Cerebellar nuclear complex (tissue), 1 donor: ENCODE measurements around the gene ACOX3.

Experiments used
- DNase-seq, 2 experiments: peaks; one replicate each; lab custom pipeline; 2025; lab: John Stamatoyannopoulos, UW

ACOX3 gene

DNA sequence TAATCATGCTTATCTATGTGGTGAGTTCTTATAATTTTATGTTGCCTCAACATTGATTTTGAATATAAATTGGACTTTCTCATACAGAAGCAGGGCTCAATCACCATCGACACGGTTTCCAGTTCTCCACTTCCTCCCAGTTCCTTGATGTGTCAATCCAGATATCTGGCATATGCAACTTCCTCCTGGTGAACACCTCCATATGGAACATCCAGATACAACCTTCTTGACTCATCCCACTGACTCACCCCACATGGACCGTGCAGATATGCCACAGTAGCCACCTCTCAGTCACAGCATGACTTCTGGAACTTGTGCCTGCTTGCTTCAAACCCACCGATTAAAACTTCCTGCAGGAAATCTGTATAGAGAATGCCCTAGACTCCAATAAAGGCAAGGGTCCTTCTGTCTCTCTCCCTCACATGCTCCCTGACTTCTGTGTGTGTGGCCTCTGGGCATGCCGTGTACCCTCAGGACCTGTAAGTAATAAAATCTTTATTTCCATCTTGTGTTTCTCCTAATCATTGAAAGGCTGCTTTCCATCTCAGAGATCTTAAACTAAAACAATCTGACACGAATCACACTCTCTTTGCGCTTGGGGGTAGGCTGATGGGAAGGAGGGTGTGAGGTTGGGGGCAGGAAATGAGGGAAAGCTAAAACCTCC lies 104.0 kb downstream of the ACOX3 start:
- no peak for DNase-seq

DNA sequence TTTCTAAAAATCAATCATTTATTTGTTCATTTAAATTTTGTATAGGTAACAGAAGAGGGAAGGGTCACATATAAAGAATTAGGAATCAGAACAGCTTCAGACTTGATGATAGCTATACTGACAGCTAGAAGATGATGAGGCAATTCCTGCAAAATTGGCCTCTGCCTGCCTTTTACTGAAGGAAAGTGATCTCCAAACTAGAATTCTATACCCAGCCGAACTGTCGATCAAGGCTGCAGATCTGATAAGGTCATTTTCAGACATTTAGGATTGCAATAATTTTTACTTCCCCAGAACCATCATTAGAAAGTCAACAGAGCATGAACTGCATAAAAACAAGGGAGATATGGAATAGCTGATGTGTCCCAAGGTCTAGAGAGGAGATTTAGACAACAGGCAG lies 104.7 kb downstream of the ACOX3 start:
- no peak for DNase-seq

DNA sequence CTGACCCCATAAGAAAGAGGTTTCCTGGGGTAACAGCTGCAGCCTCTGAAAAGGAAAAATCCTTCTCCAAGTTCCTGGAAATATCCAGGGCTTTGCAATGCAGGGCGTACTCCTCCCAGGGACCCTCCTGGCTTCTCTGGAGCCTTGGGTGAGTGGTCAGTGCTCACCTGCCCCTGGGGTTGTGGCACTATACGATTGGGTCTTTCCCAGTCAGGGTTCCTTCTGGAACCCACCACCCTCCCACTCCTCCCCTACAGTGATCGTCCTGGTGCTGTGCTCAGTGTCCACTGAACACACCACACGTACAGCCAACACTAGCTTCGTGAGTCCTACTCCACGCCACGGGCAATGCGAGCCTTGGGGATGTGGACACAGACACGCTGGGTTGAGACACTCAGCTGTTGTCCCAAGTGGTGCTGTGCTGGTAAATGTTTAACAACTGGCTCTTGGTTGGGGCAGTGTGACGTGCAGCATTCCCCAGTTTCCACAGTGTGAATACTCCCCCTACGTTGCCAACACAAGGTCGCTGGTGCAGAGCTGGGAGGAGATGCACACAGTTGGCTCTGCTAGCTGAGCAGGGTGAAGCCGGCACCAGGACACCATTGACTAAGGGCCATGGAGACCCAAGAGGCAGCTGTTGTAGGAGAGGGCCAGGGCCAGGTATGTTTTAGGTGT lies 105.6 kb downstream of the ACOX3 start:
- no peak for DNase-seq

DNA sequence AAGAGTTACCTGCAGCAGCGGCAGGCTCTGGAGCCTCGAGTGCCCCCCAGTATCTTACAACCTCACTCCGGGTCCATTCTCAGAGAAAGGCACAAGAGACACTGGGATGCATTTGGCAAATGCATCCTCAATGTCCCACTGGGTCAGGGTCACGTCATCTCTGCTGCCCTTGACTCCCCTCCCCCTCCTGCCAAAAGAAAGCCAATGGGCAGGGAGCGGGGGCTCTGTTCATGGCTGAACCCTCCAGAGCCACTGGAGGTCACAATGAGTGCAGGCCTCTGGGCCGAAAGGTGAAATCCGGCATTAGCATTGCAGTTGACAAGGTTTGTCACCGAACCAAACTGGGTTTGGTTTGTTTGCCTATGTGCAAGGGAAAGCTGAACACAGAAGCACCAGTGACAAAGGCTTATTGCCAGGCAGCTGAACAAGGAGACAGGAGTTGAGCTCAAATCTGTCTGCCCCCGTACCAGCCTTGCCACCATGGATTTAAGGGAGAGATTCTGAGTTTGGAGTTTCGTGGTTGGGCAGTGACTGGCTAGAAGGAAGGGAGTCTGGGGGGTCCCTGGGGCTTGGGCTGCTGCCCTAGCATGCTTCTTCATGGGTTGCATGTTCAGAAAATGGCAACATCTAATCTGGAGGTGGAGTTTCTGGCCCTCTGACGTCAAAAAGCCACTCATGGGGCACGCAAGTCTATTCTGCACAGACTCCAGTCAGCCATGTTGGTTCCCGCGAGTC lies 106.6 kb downstream of the ACOX3 start:
- DNase-seq = no peak

DNA sequence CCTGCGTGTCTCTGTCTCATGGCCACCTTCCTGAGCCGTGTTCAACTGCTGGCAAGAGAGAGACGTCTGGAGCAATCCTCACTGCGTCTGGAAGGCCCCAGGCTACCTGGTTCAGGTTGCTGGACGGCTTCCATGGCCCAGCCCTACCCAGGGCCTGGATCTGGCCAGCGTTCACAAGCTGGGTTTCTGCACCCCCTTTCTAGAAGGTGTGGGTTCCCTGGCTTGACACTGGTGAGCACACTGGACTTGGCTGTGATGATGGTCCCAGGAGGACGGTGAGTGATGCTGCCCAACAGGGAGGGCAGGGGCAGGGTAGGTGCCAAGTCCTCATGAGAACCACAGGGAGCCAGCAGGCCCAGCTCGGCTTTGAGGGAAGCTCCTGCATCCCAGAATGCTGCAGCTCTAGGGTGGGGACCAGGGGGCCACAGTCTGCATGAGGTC lies 107.6 kb downstream of the ACOX3 start:
- no peak for DNase-seq

DNA sequence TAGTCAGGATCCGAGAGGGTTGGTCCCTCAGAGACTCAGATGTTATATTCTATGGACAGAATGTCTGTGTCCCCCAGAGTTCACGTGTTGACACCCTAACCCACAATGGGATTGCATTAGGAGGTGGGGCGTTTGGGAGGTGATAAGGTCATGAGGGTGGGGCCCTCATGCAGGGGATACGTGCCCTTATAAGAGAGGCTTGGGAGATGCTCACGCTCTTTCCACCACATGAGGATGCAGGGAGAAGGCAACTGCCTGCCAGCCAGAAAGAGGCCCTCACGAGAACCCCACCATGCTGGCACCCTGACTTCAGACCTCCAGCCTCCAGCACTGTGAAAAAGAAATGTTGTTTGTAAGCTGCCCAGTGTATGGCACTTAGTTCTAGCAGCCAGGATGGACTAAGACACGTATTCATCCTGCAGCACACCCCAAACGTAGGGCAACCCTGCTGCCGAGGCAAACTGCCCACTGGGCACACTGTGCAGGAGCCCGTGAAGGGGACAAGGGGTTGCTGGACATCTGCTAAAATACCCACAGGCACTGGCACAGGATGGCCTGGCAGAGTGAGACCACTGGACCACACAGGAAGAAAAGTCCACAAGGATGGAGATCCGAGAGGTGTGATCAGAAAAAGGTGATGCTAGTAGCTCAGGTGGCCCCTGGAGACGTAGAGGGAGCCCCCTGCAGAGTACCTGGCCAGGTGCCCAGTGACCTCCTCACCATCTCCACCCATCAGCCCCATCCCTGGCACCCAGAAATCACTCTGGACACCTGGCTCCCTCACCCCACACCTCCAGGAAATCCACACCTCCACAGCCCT lies 108.3 kb downstream of the ACOX3 start:
- DNase-seq = no peak

DNA sequence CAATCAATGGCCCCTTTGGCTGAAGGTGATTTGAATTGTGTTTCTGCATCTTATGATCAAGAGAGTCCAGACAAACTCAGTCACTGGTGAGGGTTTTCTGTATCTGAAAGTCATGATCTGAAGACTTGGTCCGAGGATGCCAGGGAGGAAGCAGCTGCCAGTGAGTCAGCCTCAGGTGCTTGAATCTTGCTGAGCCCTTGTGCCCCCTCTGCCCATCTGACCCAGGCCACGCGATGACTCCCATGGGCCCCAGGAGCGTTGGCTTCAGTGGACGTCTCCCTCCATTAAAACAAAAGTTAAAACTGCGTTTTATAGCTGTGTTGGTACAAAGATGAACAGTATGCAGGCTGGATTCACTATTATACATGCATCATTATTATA lies 109.0 kb downstream of the ACOX3 start:
- no peak for DNase-seq

DNA sequence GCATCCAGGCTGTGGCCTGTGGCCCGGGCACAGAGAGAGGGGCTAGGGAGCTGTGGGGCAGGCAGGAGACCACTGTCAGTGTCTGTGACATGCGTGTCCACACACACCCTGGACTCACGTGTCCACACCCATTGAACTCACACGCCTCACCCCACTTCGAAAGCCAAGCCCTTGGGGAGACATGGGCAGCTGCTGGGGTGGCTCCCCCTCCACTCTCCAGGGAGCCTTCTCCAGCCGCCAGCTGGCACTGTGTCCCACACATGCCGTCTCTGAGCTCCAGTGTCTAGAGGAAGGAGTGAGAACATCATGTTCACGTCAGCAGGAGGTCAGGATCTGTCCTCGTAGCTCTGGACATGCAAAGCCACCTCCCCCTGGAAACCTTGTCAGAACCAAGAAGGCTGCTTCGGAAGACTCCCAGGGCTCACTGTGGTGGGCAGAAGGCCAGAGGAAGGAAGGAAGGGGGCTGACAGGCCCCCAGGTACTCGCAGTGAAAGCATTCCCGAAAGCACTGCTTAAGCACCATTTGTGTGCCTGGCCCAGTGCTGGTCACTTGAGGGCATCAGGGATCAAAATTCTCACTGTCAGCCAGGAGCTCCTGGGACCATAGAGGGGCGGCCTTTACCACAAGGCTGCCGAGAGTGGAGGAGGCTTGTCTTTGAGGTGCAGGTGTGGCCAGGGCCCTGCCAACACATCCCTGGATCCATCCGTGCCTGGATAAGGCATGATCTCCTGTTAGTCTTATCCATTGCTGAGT lies 109.5 kb downstream of the ACOX3 start:
- no peak for DNase-seq

DNA sequence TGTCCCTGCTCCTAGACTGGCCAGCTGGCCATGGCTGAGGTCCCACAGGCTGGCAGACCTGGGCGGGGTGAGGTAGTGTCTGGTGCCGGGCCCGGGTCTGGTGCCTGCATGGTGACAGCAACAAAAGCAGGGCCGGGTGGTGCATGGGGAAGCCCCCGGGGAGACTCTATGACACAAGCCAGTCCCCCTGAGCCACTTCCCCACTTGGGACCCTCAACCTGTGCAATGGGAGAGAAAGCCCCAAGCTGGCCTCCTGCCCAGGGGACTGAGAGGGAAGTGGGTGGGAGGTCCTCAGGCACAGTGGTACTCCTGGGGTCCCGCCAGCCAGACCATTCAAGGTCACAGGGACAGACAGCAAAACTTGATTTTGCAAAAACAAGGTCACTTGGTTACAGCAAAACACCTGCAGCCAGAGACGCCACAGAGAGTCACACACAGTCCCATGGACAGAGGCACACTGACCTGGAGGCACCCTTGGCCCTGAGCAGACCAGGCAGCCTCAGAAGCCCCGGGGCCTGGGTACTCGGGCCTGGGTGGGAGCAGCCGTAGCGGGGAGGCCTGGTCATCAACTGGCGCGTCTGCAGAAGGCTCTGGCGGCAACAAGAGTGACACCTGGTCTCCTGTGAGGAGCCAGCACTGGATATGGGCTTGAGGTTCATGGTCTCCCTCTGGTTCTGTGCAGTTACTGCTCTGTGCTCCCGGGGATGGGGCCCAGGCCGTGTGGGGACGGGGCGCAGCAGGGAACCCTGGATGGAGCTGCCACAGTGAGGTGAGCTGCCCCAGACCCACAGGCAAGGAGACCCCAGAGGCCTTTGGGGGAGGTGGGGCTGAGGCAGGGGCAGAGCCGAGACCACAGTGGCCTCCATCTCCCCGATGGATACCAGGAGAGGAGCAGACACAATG lies 110.4 kb downstream of the ACOX3 start:
- no peak for DNase-seq

DNA sequence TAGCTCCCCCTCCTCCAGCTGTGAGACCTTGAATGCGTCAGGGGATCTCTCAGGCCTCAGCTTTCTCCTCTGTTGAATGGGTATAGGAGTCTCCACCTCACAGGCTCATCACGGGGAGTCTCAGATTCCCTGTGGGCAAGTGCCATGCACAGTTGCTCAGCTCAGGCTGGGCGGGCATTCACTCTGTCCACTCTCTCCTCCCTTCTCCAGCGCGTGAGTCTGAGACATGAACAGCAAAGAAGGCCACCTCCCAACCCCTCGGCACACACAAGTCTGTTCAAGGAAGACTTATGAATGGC lies 111.0 kb downstream of the ACOX3 start:
- DNase-seq = no peak

DNA sequence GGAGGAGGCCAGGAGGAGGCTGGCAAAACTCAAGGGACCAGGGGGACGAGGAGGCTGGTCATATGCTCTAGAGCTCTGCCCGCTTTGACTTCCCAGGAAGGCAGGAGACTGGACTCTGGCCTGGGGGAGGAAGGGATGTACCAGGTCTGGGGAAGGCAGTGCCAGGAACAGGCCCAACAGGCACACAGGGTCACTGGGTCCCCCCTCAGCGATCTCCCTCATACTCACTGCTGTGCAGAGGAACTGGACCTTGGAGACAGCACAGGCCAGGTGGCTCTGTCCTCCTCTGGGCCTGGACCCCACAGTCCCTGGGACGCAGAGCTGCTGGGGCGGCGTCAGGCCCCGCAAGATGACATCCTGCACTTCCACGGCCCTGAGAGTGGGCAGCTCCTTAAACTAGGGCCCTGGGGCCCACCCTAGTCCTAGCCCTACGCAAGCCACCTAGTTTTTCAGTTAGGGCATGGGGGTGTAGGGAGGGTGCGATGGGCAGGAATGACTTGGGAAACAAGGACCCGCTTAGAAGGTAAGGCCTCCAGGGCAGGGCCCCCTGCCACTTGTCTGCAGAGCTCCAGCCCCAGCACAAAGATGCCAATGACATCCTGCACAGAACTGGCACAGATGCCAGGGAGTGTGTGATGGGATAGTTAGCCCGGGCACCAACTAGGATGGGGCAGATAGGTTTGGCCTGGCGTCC lies 111.5 kb downstream of the ACOX3 start:
- no peak for DNase-seq

DNA sequence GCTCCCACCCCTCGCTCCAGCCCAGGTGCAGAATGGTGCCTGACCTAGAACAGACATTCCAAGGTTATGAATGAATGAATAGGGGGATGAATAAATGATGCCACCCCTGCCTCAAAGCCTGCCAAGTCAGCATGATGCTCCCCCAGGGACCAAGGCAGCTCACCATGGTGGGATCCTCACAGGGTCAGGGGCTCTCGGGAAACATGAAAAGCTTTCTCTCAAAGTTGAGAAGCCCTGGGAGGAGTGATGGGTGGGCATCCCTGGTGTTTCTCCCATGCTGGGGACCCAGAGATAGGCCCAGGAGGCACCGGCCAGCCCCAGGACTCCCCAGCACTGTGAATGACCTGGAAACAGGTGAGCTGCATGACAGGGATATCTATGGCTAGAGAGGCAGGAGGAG lies 112.1 kb downstream of the ACOX3 start:
- DNase-seq = no peak

DNA sequence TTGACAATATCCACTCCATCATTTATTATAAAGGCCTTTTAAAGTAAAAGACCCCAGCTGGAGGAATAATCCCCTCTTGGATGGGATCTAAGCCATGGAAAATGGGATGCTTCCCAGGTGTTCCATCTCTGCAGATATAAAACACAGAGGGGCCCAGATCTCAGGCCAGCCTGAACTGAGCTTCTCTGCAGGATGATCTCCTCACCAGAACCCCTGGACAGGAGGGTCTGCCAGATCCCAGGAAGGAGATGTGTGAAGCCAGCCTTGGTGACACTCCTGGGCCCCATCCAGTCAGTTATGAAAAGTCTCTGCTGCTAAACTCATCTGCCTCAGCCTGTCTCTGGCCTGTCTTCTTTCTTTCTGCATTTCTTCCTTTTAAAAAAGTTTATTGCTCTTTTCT lies 114.3 kb downstream of the ACOX3 start:
- no peak for DNase-seq

DNA sequence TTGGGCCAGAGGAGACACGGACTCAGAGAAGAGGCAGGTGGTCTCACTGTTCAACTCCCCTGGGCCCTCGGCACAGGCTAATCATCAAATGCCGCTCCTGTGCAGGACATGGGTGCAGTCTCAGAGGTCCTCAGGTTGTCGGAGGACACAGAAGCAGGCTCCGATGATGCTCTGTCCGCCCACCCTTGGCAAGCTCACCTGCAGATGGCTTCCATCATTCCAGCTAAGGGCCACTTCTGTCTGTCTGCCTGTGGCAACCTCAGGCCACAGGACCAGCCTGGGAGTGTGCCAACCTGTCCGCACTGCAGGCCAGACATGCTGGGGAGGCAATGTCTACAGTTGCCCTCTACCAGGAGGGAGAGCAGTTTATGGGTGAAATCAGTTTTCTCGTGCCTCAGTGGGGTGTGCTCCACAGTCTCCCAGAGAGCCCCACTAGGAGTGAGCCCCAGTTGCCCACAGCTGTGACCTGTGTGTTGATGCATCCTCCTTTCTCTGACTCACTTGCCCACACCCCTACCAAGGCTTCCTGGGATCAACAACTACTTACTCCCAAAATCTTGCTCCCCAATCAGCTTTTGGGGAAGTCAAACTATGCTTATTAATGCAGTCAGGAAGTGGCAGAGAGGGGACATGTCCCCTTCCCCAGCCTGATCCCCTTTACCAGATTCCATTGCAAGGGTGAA lies 115.1 kb downstream of the ACOX3 start:
- no peak for DNase-seq

DNA sequence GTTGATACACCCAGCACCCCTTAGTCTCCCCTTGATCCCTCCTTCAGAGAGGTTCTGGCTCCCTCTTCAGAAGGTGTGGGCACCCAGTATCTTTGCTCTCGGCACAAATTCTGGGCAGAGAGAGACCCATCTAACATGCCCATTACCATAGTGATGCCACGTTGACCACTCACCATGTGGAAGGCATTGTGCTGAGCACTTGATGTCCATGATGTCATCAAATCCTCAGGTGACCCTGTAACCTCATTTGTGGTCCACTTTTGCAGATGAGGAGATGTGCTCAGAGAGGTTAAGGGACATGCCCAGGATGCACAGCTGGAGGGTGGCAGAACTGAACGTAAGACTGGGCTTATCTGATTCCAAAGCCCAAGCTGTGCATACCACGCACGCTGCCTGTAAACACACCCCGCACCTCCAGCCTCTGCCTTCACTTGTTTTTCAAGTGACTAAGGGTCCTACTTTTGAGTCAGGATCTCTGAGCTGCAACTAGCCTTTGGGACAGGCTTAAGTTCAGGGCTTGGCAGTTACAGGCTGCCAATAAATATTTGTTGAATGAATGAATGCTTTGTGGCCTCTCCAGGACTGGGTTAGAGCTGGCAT lies 115.8 kb downstream of the ACOX3 start:
- no peak for DNase-seq

DNA sequence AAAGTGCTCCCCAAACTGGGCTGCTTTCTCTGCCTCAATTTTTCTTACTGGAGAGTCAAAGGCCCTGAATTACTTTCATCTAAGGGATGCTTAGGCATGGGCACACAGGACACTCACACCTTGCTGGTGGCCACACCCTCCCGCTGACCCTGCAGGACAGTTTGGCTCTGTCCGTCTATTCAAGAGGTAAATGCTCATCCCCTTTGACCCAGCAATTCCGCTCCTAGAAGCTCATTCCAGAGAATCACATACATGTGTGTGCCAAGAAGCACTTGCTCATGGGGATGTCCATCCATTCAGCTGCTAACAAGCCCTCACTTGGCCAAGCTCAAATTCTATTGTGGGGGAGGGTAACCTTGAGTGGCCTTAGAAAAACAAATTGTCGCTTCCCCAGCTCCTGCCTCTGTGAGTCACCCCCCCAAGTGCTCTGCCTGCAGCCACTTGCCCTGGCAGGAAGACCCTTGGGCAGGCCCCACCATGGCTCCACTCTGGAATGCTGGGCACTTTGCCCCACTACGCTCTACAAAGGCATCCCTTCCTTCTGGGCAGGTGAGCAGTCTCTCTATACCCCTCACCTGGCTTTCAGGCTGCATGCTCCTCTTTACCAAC lies 116.5 kb downstream of the ACOX3 start:
- no peak for DNase-seq

DNA sequence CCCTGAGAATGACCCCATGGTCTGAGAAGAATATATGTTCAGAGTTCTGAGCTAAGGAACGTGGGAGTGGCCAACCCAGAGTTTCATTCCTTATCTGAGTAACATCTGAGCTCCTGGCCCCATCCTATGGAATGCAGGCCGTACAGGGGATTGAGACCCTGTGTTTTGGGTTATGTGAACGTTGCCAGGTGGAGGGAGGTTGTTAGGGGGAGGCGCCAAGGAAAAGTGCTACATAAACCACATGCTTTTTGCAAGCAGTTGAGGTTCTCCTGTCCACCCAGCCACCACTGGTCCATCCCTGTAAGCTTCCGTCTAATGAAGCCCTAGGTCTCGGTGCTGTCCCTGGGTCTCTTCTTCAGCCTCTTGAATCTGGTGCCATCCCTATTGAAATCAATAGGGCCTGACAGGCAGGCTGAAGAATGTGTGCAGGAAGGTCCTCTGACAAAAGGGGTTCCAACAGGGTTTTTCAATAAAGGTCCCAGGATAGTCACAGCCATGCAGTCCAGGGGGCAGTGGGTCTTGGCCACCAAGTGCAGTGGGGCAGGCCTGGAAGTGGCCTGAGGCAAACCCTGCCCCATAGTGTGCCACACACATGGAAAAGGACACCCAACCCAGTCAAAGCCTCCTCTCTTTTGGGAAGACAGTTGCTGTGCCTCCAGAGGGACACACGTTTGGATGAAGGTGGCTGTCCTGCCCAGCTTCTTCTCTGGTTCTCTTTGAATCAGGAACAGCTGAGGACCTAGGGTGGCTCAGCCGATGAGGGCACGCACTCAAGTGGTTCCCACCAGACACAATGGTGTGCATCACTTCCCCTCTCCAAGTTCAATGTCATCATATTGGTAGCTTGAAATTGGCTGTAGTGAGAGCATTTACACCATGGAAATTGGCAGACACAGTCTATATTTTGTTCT lies 117.5 kb downstream of the ACOX3 start:
- DNase-seq = no peak

DNA sequence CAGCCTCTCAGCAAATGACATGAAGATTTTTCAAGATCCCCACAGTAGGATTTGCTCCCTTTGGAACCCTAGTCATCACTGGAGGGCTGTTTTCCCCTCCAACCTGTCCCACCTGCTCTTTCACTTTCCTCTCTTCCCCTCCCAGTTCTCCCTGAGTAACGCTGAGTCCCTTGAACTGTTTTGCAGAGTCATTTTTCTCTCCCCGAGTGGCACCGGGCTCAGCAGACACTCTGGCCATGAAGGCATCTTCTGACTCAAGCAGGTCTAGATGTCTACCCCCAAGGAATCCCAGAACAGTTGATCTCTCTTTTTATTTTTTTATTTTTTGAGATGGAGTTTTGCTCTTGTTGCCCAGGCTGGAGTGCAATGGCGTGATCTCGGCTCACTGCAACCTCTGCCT lies 118.8 kb downstream of the ACOX3 start:
- DNase-seq = no peak
